Neutrophil (primary cell): ENCODE data around the gene VENTX.
"Not testable (repeated sequence)": the region's sequence is repeated elsewhere in the genome, so short reads cannot be mapped to it uniquely, and the experiment has no call there.

ENCODE experiments used
- H3K27ac ChIP-seq: fragments of 200-600 bp; sonication (generic); 2 replicates; pipeline ENCODE4 v1.5.1; 2016; ENCODE audit warnings: mild to moderate bottlenecking, moderate library complexity
- H3K27me3 ChIP-seq: fragments of 200-600 bp; sonication (generic); 2 replicates; pipeline ENCODE4 v1.6.0; 2016; ENCODE audit warnings: mild to moderate bottlenecking
- H3K36me3 ChIP-seq: fragments of 200-600 bp; sonication (generic); 2 replicates; pipeline ENCODE4 v1.5.1; 2017
- H3K4me1 ChIP-seq, 2 experiments: fragments of 200-600 bp in 1 of 2; sonication (generic) in 1 of 2; 1 replicate in 1 of 2; 2 replicates in 1 of 2; pipeline versions ENCODE4 v1.5.1 to v1.6.1; 2013 to 2016; ENCODE audit warnings: low read depth in 1 of 2, low read length in 1 of 2, mild to moderate bottlenecking in 1 of 2, moderate library complexity in 1 of 2; ENCODE audit not compliant: control insufficient read depth in 1 of 2, insufficient read depth in 1 of 2
- H3K4me3 ChIP-seq, 2 experiments: fragments of 200-600 bp in 1 of 2; sonication (generic) in 1 of 2; 1 replicate in 1 of 2; 2 replicates in 1 of 2; pipeline ENCODE4 v1.5.1; 2013 to 2016; ENCODE audit warnings: low read depth in 1 of 2, low read length in 1 of 2, mild to moderate bottlenecking in 1 of 2, moderate library complexity in 1 of 2
- H3K9me3 ChIP-seq: fragments of 200-600 bp; sonication (generic); 2 replicates; pipeline ENCODE4 v1.5.1; 2016
- CTCF ChIP-seq: fragments of 200-600 bp; sonication (generic); IDR thresholded peaks from 2 replicates; pipeline ENCODE4 v1.5.1; 2016; ENCODE audit warnings: antibody characterized with exemption

The VENTX gene

GRCh38 chr10:133231244-133231945, 6.3 kb upstream of the VENTX start:
- no peak for TF ChIP-seq CTCF
- H3K36me3 ChIP-seq: no peaks in the 10 kb centered on the region
- peaks cover 100% of the 10 kb centered on the region for H3K27me3 ChIP-seq
- H3K4me3 ChIP-seq: no peak overlapping the region
- H3K27ac ChIP-seq: no peak overlapping the region
- no peaks in the 10 kb centered on the region for H3K9me3 ChIP-seq
- H3K4me1 ChIP-seq: peaks cover 10 to 19% of the 10 kb centered on the region in 2 experiments

GRCh38 chr10:133231946-133232574, 5.6 kb upstream of the VENTX start:
- no peak overlapping the region for H3K4me3 ChIP-seq
- peaks cover 100% of the 10 kb centered on the region for H3K27me3 ChIP-seq
- H3K27ac ChIP-seq: no peak overlapping the region
- no peaks in the 10 kb centered on the region for H3K9me3 ChIP-seq
- peaks cover 16 to 26% of the 10 kb centered on the region in 2 experiments for H3K4me1 ChIP-seq
- no peak for TF ChIP-seq CTCF
- no peaks in the 10 kb centered on the region for H3K36me3 ChIP-seq

GRCh38 chr10:133234796-133235195, 2.9 kb upstream of the VENTX start:
- Histone ChIP-seq H3K4me1 (peaks cover 20 to 32% of the 10 kb centered on the region in 2 experiments), H3K27ac (peak overlapping the region; percentile 59), H3K4me3 (peak overlapping the region; percentile 56 to 66), H3K27me3 (peaks cover 100% of the 10 kb centered on the region)
- not testable (repeated sequence) for H3K36me3 ChIP-seq, H3K9me3 ChIP-seq

- no peak for TF ChIP-seq CTCF
- H3K27ac ChIP-seq: peak overlapping the region; percentile 59
- peaks cover 100% of the 10 kb centered on the region for H3K27me3 ChIP-seq
- H3K36me3 ChIP-seq: no peaks in the 10 kb centered on the region
- H3K4me1 ChIP-seq: peaks cover 20 to 32% of the 10 kb centered on the region in 2 experiments
- no peaks in the 10 kb centered on the region for H3K9me3 ChIP-seq
- H3K4me3 ChIP-seq: peak overlapping the region; percentile 56 to 66
Measured at GRCh38 chr10:133235265-133235855, 2.3 kb upstream of the VENTX start.

- H3K9me3 ChIP-seq: no peaks in the 10 kb centered on the region
- H3K36me3 ChIP-seq: no peaks in the 10 kb centered on the region
- TF ChIP-seq CTCF: no peak
- H3K27ac ChIP-seq: peak overlapping the region; percentile 59
- H3K27me3 ChIP-seq: peaks cover 100% of the 10 kb centered on the region
- peak overlapping the region; percentile 56 to 66 for H3K4me3 ChIP-seq
- peaks cover 20 to 36% of the 10 kb centered on the region in 2 experiments for H3K4me1 ChIP-seq
Measured at GRCh38 chr10:133235932-133236331, 1.7 kb upstream of the VENTX start.
